DMS114 treated with DMSO at 0.1 percent for 48 hours (cell line): Measurements from ENCODE around the gene GRIK2.
"Not testable (repeated sequence)": the region's sequence is repeated elsewhere in the genome, so short reads cannot be mapped to it uniquely, and the experiment has no call there.

ENCODE experiments used
- DNase-seq: peaks from one replicate; lab custom pipeline; 2025; ENCODE audit not compliant: unreplicated experiment; lab: John Stamatoyannopoulos, UW

GRIK2 gene

GRCh38 chr6:101626269-101626668 lies 232.8 kb downstream of the GRIK2 start:
- DNase-seq, result no peak

- DNase-seq, result no peak
Measured at GRCh38 chr6:101630941-101631340, 237.4 kb downstream of the GRIK2 start.

GRCh38 chr6:101633081-101633480 lies 239.6 kb downstream of the GRIK2 start:
- no peak for DNase-seq

DNA sequence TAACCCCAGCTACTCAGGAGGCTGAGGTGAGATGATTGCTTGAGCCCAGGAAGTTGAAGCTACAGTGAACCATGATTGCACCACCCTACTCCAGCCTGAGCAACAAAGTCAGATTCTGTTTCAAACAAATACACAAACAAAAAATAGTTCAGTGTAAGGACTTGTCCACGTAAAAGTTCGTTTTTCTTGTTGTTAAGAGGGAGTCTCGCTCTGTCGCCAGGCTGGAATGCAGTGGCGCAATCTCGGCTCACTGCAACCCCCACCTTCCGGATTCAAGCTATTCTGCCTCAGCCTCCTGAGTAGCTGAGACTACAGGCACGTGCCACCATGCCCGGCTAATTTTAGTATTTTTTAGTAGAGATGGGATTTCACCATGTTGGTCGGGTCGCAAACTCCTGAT lies 245.4 kb downstream of the GRIK2 start:
- not testable (repeated sequence) for DNase-seq

DNA sequence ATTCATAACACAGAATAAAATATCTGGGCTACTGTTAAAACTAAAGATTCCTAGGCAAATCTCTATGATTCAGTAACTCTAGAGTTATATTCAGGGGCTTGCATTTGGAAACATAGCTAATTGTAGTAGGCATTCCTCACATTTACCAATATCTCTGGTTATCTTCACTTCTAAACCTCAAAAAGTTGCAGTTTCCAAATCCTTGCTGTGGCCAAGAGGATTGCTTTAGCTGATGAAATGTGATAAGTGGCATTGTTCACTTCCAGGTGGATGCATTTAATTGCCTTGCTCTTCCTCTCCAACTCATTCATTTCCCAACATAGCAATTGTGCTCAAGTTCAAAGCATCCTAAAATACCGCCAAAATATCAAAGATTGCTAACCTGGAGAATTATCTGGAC lies 246.6 kb downstream of the GRIK2 start:
- DNase-seq, result no peak

GRCh38 chr6:101645770-101646169 lies 252.3 kb downstream of the GRIK2 start:
- no peak for DNase-seq

DNA sequence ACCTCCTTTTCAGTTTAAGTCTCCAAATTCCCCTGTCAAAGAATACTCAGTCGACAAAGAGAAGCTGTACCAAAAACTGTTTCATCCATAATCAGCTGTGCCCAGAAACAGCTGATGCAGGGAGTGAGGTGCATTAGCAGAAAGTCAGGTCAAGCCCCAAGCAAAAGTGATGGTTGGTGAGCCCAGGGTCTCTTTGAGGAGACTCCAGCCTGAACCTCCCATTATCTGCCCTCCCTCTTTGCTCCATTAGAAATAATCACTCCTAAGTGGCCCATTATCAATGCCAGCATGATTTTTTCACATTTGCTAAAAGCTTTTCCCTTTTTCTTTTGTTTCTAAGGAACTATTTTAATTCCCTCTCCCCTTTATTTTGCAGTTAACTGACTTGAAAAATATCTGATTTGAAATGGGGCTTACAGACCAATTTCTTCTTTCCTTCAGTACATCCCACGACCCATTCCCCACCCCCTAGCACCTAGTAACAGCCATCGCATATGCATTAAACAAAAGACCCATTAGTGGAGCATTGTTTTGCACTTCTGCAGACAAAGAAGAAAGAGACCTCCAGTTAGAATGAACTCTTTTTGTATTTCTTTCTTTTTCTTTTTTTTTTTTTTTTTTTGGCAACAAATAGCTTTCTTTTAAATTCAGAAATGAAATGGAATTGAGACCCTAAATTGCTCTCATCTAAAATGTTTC lies 257.0 kb downstream of the GRIK2 start:
- DNase-seq, result no peak

DNA sequence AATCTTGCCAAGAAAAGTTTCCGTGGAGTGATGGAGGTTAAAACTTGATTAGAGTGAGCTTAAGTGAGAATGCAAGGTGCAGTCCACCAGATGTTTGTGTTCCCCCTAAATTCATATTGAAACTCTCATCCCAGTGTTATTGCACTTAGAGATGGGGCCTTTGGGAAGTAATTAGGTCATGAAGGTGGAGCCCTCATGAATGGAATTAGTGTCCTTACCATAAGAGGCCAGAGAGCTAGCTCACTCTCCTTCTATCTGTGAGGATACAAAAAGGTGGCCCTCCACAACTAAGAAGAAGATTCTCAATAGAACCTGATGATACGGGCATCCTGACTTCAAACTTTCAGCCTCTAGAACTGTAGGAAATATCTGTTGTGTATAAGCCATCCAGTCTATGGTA lies 258.6 kb downstream of the GRIK2 start:
- DNase-seq, result no peak

DNA sequence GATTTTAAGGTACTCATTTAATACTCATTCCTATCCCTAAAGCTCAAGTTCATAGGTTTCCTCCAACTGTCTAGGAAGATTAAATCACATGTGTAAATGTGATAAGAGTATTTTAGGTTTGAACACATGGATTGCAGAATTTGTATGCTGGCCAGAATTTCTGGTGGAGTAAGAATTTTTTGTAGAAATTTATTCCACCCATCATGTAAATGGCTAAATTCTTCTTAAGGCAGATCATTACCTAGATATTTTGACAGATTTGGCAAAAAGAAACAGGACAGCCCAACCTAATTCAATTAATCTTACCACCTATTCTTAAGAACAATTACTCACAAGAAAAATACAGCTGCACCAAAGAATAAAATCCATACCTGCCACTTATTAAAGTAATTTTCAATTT lies 261.6 kb downstream of the GRIK2 start:
- no peak for DNase-seq

DNA sequence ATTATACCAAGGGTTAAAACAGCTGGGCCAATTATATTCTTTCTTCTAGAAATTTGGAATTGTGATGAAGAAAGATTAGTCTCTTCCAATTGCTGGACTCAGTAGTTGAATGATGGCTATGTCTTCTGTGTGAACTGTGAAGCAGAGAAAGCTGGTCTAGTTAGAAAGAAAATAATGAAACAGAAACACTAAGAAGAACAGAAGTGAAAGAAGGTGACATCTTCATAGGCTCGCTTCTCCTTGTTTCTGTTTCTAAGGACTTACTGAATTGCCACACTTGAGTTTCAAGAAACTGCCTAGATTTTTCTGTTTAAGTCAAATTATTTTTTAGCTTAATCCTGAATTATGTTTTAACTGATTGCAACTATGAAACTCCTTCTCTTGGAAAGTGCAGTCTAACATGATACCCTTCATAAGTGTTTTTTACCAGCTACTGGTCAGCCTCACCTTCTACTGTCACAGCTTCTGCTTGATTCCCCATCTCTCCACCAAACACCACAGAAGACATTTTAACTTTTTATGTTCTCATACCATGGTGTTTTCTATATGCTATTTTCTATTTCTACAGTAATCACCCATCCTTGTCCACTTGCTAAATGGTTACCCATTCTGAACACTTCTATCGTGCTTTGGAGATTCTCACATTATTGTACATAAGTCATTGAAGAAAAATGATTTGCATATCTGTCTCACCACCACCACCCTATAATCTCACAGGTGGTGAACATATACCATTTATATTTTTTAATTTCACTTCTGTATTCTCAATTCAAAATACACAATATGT lies 268.8 kb downstream of the GRIK2 start:
- no peak for DNase-seq

DNA sequence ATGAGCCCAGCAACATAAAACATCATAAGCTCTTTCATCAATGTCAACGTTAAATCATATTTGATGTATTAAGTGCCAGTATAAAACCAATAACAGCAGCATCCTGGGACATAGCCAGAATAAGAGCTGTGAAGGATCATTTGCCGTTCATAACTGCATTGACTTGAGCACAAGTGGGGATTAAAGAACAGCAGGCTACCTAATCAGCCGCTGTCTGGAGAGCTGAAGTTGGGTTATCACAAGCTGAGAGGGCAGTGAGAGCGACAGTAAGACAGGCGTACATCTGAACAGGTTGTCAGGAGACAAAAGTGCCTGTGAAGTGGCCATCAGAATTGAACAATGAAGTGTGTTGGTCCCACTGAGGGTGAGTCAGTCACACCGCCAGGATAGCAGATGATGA lies 269.6 kb downstream of the GRIK2 start:
- DNase-seq, result no peak

DNA sequence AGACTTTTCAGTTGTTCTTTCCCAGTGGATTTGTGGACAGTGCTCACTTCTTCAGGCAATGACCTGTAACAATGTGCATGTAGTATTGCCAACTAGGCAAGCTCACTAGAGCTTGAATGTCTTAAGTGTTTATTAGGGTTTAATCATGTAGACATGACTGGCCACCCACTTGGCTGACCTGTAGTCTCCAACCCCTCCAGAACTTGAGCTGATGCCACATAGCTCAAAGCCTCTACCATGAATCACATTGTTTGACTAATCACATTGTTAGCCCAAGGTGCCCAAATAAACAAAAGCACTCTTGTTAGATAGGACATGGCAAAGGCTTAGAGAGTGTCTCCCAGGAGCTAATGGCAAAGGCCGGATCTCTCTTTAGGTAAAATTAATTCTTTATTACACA lies 272.7 kb downstream of the GRIK2 start:
- no peak for DNase-seq

DNA sequence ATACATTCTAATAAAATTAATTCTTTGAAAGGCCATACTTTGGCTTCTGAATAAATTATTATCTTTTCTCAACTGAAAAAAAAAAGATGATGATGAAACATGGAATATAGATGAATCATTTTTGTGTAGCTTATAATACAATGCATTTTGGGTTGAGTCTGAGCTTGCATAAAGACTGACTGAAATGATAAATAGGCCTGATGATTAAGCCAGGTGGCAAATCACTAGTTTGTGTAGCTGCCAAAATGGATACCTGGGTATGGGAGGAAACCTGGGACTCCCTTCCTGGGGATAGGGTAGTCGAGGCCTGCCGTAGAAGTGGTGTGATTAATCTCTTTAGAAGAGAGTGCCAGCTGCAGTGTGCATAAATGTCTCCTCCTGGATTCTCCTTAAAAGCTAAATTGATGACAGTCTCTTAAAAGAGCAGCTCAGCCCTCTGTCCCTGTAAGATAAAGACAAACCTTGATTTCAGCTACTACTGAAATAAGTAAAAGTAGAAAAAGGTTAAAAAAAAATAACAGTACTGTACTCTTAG lies 275.1 kb downstream of the GRIK2 start:
- no peak for DNase-seq

GRCh38 chr6:101676187-101676586 lies 282.7 kb downstream of the GRIK2 start:
- no peak for DNase-seq

DNA sequence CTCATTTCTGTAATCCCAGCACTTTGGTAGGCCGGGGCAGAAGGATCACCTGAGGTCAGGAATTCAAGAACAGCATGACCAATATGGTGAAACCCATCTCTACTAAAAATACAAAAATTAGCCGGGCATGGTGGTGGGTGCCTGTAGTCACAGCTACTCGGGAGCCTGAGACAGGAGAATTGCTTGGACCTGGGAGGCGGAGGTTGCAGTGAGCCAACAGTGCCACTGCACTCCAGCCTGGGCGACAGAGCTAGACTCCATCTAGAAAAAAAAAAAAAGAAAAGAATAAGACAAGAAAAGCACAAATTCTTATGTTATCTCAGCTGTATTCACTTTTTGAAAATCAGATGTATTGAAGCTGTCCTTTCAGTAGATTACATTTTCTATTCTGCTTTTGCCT lies 289.4 kb downstream of the GRIK2 start:
- no peak for DNase-seq

- DNase-seq, result no peak
Measured at GRCh38 chr6:101683884-101684283, 290.4 kb downstream of the GRIK2 start.

- DNase-seq, result no peak
Measured at GRCh38 chr6:101686653-101687052, 293.1 kb downstream of the GRIK2 start.

- DNase-seq, result no peak
Measured at GRCh38 chr6:101689156-101689555, 295.6 kb downstream of the GRIK2 start.

GRCh38 chr6:101689695-101690094 lies 296.2 kb downstream of the GRIK2 start:
- no peak for DNase-seq

DNA sequence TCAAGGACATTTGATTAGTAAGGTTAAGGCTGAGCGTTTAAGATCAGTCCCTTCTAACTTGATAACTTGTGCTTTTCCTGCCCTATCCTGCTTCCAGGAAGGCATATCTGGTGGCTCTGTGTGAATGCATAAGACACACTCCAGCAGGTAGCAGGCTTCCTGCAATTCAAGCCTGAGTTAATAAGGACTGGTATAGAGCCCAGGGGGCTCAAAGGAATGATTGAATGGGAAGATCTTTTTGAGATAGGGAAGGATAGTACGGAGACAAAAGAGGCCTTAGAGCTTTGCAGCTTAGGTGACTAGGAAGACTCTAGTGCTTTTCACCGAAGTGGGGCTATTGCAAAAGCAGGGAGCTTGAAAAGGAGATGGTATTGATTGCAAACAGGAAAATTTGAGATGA lies 307.1 kb downstream of the GRIK2 start:
- no peak for DNase-seq

- DNase-seq, result no peak
Measured at GRCh38 chr6:101703311-101703710, 309.8 kb downstream of the GRIK2 start.

DNA sequence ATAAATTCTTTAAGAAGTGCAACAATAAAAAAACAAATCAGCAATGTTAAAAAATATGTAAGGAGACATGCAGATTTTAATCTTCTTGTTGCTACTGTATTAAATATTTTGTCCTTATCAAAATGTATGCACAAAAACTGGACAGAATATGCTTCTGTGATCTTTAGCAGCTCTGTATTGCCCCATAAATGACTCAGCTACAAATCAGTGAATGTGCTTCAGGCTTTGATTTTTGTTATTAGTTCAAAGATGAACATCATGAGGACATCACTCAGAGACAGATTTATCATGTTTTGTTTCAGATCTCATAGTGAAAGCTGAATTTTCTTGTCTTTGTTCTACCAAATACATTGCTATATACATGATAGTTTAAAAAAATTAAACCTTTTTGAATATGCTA lies 312.4 kb downstream of the GRIK2 start:
- no peak for DNase-seq
